ENCODE results near the gene GSTCD. TPM values are rescaled to one million over a fixed set of nuclear protein-coding genes. Genes with fewer than 3 reads are reported as not detected.

GSTCD gene
- total RNA-seq, 1 experiment from 2014 or later = 29.0 TPM

GRCh38 chr4:105662935-105663675 lies 45.5 kb upstream of the GSTCD start:
- H3K4me3 ChIP-seq (ENCODE audit: low read depth, low read length, poor library complexity, severe bottlenecking) = no peak overlapping the region
- DNase-seq (ENCODE audit: low spot score) = no peak
- ChIA-PET CTCF (no interaction called here), POLR2A (ENCODE audit: low non-redundant PET) (no interaction called here)
- no peaks in the 10 kb centered on the region for H3K27me3 ChIP-seq (replicated peaks; ENCODE audit: insufficient read depth, low read depth, low read length, poor library complexity)
- H3K9me3 ChIP-seq (ENCODE audit: low read depth, low read length, poor library complexity, severe bottlenecking) = no peaks in the 10 kb centered on the region
- intact Hi-C loops (cut with micrococcal nuclease; ENCODE audit: unreplicated experiment) = no loop called here
- no peaks in the 10 kb centered on the region for H3K4me1 ChIP-seq (ENCODE audit: insufficient read depth, low read length, poor library complexity, severe bottlenecking)
- TF ChIP-seq EZH2 (IDR thresholded peaks at IDR 0.05; ENCODE audit: borderline replicate concordance, low read depth, low read length, poor library complexity, severe bottlenecking) (no peak), CTCF (conservative IDR thresholded peaks at IDR 0.05; ENCODE audit: low read depth, low read length) (no peak)
- no peaks in the 10 kb centered on the region for H3K36me3 ChIP-seq (ENCODE audit: insufficient read depth, low read length, poor library complexity, severe bottlenecking)
- no TSS peak for BruUV-seq (replicated peaks)
- H3K27ac ChIP-seq (ENCODE audit: low read depth, low read length, poor library complexity, severe bottlenecking) = no peak overlapping the region

- TF ChIP-seq CTCF (conservative IDR thresholded peaks at IDR 0.05; ENCODE audit: low read depth, low read length) (peak; percentile 61), EZH2 (IDR thresholded peaks at IDR 0.05; ENCODE audit: borderline replicate concordance, low read depth, low read length, poor library complexity, severe bottlenecking) (no peak)
- DNase-seq (ENCODE audit: low spot score) = peak; percentile 80
- intact Hi-C loops (cut with micrococcal nuclease; ENCODE audit: unreplicated experiment) = loop anchor here (1.0 kb wide), 1 partner anchor 145 kb away; no protein-coding TSS in a partner anchor
- Histone ChIP-seq H3K4me3 (ENCODE audit: low read depth, low read length, poor library complexity, severe bottlenecking) (no peak overlapping the region), H3K27me3 (replicated peaks; ENCODE audit: insufficient read depth, low read depth, low read length, poor library complexity) (no peaks in the 10 kb centered on the region), H3K36me3 (ENCODE audit: insufficient read depth, low read length, poor library complexity, severe bottlenecking) (no peaks in the 10 kb centered on the region), H3K4me1 (ENCODE audit: insufficient read depth, low read length, poor library complexity, severe bottlenecking) (no peaks in the 10 kb centered on the region), H3K9me3 (ENCODE audit: low read depth, low read length, poor library complexity, severe bottlenecking) (no peaks in the 10 kb centered on the region), H3K27ac (ENCODE audit: low read depth, low read length, poor library complexity, severe bottlenecking) (no peak overlapping the region)
- ChIA-PET POLR2A (ENCODE audit: low non-redundant PET) (no interaction called here), CTCF (interaction anchor here (0.6 to 2.4 kb wide), 6 partner anchors 143 to 526 kb away, joined by 3 to 20 read pairs (median 3); no protein-coding TSS in a partner anchor)
- BruUV-seq (replicated peaks) = no TSS peak
Measured at GRCh38 chr4:105666693-105667092, 41.9 kb upstream of the GSTCD start.

- no peak overlapping the region for H3K4me3 ChIP-seq (ENCODE audit: low read depth, low read length, poor library complexity, severe bottlenecking)
- POLR2A ChIA-PET (ENCODE audit: low non-redundant PET) = no interaction called here
- no peaks in the 10 kb centered on the region for H3K27me3 ChIP-seq (replicated peaks; ENCODE audit: insufficient read depth, low read depth, low read length, poor library complexity)
- no peaks in the 10 kb centered on the region for H3K9me3 ChIP-seq (ENCODE audit: low read depth, low read length, poor library complexity, severe bottlenecking)
- BruUV-seq (replicated peaks) = no TSS peak
- CTCF ChIA-PET = no interaction called here
- TF ChIP-seq EZH2 (IDR thresholded peaks at IDR 0.05; ENCODE audit: borderline replicate concordance, low read depth, low read length, poor library complexity, severe bottlenecking) = no peak
- TF ChIP-seq CTCF (conservative IDR thresholded peaks at IDR 0.05; ENCODE audit: low read depth, low read length) = no peak
- no peaks in the 10 kb centered on the region for H3K4me1 ChIP-seq (ENCODE audit: insufficient read depth, low read length, poor library complexity, severe bottlenecking)
- intact Hi-C loops (cut with micrococcal nuclease; ENCODE audit: unreplicated experiment) = no loop called here
- no peak for DNase-seq (ENCODE audit: low spot score)
- no peaks in the 10 kb centered on the region for H3K36me3 ChIP-seq (ENCODE audit: insufficient read depth, low read length, poor library complexity, severe bottlenecking)
- H3K27ac ChIP-seq (ENCODE audit: low read depth, low read length, poor library complexity, severe bottlenecking) = no peak overlapping the region
Measured at GRCh38 chr4:105670684-105671083, 37.9 kb upstream of the GSTCD start.
